WI38 (cell line): ENCODE measurements around the gene TBC1D5.

Experiments
- H3K4me3 ChIP-seq: 2 replicates; pipeline ENCODE4 v1.5.1; 2011; ENCODE audit warnings: low read depth, mild to moderate bottlenecking, control low read depth, low read length
- TF ChIP-seq, protein P1 (sequence below): IDR thresholded peaks from 2 replicates; pipeline ENCODE4 v1.5.1; 2012; ENCODE audit warnings: low read depth, mild to moderate bottlenecking, control low read depth, low read length

Gene TBC1D5

DNA sequence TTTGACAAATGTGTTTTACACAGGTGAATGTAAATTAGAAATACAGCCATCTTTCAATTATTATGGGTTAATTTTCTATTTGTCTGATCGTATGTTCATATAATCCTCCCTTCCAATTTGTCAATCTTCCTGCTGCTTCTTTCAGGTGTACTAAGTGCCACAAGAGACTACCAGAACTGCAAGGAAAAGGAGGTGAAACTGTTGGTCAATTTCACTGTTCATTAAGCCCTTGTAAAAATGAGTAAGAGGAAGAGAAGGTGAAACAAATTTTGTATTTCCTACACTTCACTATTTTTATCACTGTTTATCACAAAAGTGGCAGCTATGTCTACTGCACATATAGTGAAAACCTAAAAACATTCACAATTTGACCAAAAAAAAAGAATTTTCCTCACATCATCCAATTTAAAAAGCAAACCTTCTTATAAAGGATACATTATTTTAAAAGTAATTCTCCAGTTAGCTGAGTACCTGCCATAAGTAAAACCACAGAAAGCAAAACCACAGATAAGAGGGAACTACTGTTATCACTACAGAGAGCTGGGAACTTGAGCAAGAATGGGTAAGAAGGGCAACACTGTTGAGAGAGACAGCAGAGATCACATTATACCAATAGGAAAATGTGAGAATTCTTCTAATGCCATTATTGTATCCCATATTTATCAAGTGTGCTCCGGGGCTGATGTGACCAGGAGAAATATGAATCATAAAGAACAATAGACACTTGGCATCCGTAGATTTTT lies 163.0 kb downstream of the TBC1D5 start:
- TF ChIP-seq, protein P1, sequence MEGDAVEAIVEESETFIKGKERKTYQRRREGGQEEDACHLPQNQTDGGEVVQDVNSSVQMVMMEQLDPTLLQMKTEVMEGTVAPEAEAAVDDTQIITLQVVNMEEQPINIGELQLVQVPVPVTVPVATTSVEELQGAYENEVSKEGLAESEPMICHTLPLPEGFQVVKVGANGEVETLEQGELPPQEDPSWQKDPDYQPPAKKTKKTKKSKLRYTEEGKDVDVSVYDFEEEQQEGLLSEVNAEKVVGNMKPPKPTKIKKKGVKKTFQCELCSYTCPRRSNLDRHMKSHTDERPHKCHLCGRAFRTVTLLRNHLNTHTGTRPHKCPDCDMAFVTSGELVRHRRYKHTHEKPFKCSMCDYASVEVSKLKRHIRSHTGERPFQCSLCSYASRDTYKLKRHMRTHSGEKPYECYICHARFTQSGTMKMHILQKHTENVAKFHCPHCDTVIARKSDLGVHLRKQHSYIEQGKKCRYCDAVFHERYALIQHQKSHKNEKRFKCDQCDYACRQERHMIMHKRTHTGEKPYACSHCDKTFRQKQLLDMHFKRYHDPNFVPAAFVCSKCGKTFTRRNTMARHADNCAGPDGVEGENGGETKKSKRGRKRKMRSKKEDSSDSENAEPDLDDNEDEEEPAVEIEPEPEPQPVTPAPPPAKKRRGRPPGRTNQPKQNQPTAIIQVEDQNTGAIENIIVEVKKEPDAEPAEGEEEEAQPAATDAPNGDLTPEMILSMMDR: no peak
- H3K4me3 ChIP-seq: no peak overlapping the region

DNA sequence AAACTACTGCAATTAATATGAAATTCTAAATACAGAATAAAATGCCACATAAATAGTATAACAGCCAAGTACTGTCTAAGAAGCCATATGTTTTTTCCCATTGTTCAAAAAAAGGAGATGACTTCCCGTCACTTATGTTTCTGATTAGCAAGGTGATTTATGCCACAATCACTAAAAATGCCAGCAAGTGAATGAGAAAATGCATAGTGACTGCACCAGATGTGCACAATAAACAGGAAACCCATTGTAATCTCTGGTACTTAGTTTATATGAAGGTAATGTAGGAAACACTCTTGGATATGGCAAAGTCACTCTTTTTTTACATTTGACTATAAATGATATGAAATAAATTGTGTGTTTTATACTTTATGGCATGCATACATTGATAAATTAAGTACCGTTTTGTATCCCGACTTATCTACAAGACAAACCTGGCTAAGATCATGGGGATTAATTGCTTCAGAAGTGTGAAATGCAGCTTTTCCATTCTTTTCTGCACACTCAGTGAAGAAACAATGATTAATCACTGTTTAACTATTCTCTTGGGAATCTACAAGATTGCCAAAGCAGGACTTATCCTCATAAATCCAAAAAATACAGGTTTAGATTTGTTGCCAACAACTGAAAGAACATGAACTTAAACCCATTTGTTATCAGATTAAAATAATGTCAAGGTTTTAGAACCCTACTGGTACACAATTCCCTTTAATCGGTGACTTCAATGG lies 164.5 kb downstream of the TBC1D5 start:
- H3K4me3 ChIP-seq: no peak overlapping the region
- TF ChIP-seq, protein P1: no peak

DNA sequence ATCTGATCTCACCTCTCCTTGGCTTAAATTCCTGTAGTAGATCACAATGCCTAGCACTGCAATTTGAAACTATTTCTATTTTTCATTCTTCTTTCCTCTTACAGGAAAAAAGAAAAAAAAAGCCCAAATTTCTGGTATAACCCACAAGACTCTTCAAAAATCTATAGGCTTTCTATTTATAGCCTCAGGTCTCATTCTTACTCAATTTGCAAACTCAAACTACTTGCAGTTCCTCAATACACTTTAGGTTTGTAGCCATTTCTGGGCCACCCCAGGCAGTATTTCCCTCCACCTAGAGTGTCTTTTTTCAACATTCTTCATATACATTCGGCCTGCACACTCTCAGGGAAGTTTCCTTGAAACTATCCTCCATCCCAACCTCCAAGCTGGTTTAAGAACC lies 169.0 kb downstream of the TBC1D5 start:
- TF ChIP-seq, protein P1: no peak

DNA sequence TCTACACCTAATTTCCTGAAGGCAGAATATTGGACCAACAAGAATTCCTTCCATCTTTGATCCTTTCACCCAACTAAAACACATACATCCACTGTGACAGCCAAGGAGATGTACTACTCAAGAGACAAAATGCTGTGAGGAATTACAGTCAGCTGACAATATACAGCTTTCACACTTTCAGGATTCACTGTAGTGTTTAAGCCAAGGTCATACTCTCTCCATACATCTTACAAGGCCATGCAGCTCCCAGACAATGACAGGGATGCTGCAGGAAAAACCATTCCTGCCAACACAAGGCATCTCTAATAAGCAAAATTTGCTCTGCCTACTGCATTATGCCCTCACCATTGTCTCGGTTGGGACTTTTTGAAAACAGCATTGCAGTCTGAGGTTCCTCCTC lies 170.7 kb downstream of the TBC1D5 start:
- TF ChIP-seq, protein P1: no peak
- no peak overlapping the region for H3K4me3 ChIP-seq

More for the DNA sequence above, 169.0 kb downstream of the TBC1D5 start:
- no peak overlapping the region for H3K4me3 ChIP-seq

DNA sequence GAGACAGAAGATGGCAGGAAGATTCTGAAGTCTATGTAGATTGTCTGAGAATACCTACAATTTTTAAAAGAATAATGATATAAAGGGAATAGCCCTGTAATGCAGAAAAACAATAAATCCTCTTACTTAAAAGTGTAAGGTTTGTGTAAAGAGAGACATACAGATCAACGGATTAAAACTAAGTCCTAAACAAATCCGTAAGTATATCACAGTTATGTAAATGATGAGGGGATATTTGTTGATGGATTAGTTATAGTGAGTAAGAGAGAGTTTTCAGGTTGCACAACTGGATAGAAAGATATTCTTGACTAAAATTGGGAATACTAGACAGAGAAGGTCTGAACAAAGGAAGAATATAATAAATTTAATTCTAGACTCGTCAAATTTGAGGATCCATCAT lies 179.6 kb downstream of the TBC1D5 start:
- TF ChIP-seq, protein P1: no peak
- no peak overlapping the region for H3K4me3 ChIP-seq

DNA sequence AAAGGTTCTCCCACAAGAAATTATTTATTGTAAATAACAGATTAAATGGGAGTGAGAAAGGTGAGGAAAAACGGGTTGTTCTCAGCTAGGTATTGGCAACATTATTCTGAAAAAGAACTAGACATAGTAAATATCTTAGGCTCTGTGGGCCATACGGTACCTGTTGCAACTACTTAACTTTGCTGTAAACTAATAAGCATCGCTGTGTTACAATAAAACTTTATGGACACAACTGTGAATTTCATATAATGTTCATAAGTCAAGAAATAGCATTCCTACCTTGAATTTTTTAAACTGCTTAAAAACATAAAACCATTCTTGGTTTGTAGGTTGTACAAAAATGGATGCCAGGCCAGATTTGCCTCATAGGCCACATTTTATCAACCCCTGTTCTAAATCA lies 183.9 kb downstream of the TBC1D5 start:
- no peak overlapping the region for H3K4me3 ChIP-seq
- TF ChIP-seq, protein P1: no peak
